Stimulated activated CD4-positive, alpha-beta T cell treated with anti-CD3 and anti-CD28 coated beads, Interleukin-4, amount 100 ng/mL, for 1 hour (primary cell): ENCODE measurements around the gene FLNB.

Experiments
- DNase-seq: peaks from one replicate; pipeline ENCODE4 v3.0.0-alpha.2; 2020

Gene FLNB

GRCh38 chr3:58144478-58145325 is 136.5 kb downstream of the FLNB start:
- DNase-seq: no peak

GRCh38 chr3:58148049-58148448 is 139.8 kb downstream of the FLNB start:
- DNase-seq: no peak

- no peak for DNase-seq
These were observed 142.0 kb downstream of the FLNB start for GRCh38 chr3:58150130-58150809.

GRCh38 chr3:58150810-58151199 is 142.6 kb downstream of the FLNB start:
- no peak for DNase-seq

GRCh38 chr3:58151637-58152036 is 143.4 kb downstream of the FLNB start:
- no peak for DNase-seq

- DNase-seq: no peak
These were observed 144.2 kb downstream of the FLNB start for GRCh38 chr3:58152225-58153015.

- no peak for DNase-seq
These were observed 145.1 kb downstream of the FLNB start for GRCh38 chr3:58153371-58153770.

- DNase-seq: no peak
These were observed 146.6 kb downstream of the FLNB start for GRCh38 chr3:58154626-58155449.

- no peak for DNase-seq
These were observed 147.6 kb downstream of the FLNB start for GRCh38 chr3:58155838-58156237.

- no peak for DNase-seq
These were observed 149.5 kb downstream of the FLNB start for GRCh38 chr3:58157700-58158099.

- DNase-seq: no peak
These were observed 150.4 kb downstream of the FLNB start for GRCh38 chr3:58158442-58159153.

- no peak for DNase-seq
These were observed 152.2 kb downstream of the FLNB start for GRCh38 chr3:58160399-58160798.

GRCh38 chr3:58161435-58162398 is 153.5 kb downstream of the FLNB start:
- DNase-seq: no peak

GRCh38 chr3:58163234-58163633 is 155.0 kb downstream of the FLNB start:
- no peak for DNase-seq

- no peak for DNase-seq
These were observed 156.1 kb downstream of the FLNB start for GRCh38 chr3:58164199-58164879.

GRCh38 chr3:58164906-58165821 is 156.9 kb downstream of the FLNB start:
- DNase-seq: no peak

- peak; percentile 65 for DNase-seq
These were observed 159.5 kb downstream of the FLNB start for GRCh38 chr3:58167431-58168351.

GRCh38 chr3:58168498-58168897 is 160.3 kb downstream of the FLNB start:
- no peak for DNase-seq
